Measurements from ENCODE around the gene FLT1. TPM values are rescaled to one million over a fixed set of nuclear protein-coding genes. Genes with fewer than 3 reads are reported as not detected.

Gene FLT1
- total RNA-seq, 1 experiment from 2014 or later, result not detected

DNA sequence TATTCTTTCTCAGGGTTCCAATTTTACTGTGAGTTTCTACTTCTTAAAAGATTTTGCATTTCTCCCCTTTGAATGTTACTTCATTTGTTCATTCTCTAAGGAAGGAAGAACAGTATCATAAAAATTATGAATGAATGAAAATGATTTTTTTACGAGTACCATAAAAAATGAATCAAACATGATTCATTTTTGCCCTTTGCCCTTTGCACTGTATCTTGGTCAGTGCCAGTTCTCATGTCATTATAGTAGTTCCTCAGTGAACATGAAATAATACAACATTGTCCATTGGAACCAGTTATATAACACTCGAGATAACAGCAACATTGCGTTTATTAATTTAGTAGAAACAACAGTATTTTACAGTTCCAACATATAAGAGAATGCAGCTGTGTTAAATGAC is 28.8 kb downstream of the FLT1 start:
- Histone ChIP-seq H3K9me2 (ENCODE audit: insufficient read depth) (no peaks in the 10 kb centered on the region), H3K4me1 (replicated peaks; ENCODE audit: insufficient read depth) (no peaks in the 10 kb centered on the region), H3K27me3 (ENCODE audit: insufficient read depth, low read depth) (peaks cover 66% of the 10 kb centered on the region), H3K36me3 (ENCODE audit: low read depth) (no peaks in the 10 kb centered on the region), H3K9me3 (ENCODE audit: insufficient read depth, low read depth) (peaks cover 5% of the 10 kb centered on the region; the same call in 1 of the 2 replicates), H3K4me2 (no peak overlapping the region), H3K4me3 (no peak overlapping the region), H2AFZ (no peak overlapping the region), H4K20me1 (ENCODE audit: insufficient read depth) (no peaks in the 10 kb centered on the region), H3F3A (ENCODE audit: insufficient read depth, low read depth) (no peaks in the 10 kb centered on the region), H3K79me2 (ENCODE audit: low read depth) (no peaks in the 10 kb centered on the region), H3K27ac (no peak overlapping the region)
- BruUV-seq (replicated peaks), result no TSS peak
- no peak for TF ChIP-seq EZH2 (IDR thresholded peaks at IDR 0.05; ENCODE audit: low read depth)
- TF ChIP-seq, protein P1, sequence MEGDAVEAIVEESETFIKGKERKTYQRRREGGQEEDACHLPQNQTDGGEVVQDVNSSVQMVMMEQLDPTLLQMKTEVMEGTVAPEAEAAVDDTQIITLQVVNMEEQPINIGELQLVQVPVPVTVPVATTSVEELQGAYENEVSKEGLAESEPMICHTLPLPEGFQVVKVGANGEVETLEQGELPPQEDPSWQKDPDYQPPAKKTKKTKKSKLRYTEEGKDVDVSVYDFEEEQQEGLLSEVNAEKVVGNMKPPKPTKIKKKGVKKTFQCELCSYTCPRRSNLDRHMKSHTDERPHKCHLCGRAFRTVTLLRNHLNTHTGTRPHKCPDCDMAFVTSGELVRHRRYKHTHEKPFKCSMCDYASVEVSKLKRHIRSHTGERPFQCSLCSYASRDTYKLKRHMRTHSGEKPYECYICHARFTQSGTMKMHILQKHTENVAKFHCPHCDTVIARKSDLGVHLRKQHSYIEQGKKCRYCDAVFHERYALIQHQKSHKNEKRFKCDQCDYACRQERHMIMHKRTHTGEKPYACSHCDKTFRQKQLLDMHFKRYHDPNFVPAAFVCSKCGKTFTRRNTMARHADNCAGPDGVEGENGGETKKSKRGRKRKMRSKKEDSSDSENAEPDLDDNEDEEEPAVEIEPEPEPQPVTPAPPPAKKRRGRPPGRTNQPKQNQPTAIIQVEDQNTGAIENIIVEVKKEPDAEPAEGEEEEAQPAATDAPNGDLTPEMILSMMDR (conservative IDR thresholded peaks at IDR 0.05), result no peak
- ChIA-PET POLR2A (ENCODE audit: unreplicated experiment) (no interaction called here), CTCF (no interaction called here)
- no peak for DNase-seq
- intact Hi-C loops (cut with micrococcal nuclease; ENCODE audit: unreplicated experiment), result no loop called here

DNA sequence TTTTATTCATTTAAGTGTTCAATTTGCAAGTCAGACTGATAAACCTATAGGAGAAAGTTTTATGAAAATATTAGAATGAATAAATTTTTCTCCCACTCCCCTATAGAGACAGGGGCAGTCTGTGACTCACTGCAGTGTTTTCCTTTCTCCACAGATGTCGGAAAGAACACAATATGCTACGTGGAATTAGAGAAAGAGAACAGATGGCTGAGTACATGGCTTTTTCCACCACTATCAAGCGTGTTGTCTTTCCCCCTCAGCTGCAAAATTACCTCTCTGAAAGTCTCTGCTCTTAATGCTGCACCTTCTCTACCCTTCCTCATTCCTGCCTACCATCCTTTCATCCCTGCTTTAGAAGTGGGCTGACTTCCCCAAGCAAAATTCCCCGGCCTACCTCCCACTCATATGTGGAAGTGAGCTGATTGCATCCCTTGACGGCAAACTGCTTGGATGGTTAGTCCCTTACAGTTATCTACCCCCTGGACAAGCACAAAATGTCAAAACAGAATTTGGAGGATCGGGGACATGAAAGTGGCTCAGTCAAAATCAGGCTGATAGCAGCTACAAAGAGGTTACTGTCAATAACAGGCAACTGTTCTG is 30.0 kb downstream of the FLT1 start:
- H3K4me3 ChIP-seq, result no peak overlapping the region
- no peaks in the 10 kb centered on the region for H4K20me1 ChIP-seq (ENCODE audit: insufficient read depth)
- peaks cover 70% of the 10 kb centered on the region for H3K27me3 ChIP-seq (ENCODE audit: insufficient read depth, low read depth)
- POLR2A ChIA-PET (ENCODE audit: unreplicated experiment), result no interaction called here
- no peaks in the 10 kb centered on the region for H3K4me1 ChIP-seq (replicated peaks; ENCODE audit: insufficient read depth)
- intact Hi-C loops (cut with micrococcal nuclease; ENCODE audit: unreplicated experiment), result no loop called here
- no TSS peak for BruUV-seq (replicated peaks)
- H3K79me2 ChIP-seq (ENCODE audit: low read depth), result no peaks in the 10 kb centered on the region
- no peaks in the 10 kb centered on the region for H3F3A ChIP-seq (ENCODE audit: insufficient read depth, low read depth)
- H3K27ac ChIP-seq, result no peak overlapping the region
- no peak for TF ChIP-seq EZH2 (IDR thresholded peaks at IDR 0.05; ENCODE audit: low read depth)
- TF ChIP-seq, protein P1 (conservative IDR thresholded peaks at IDR 0.05), result no peak
- CTCF ChIA-PET, result no interaction called here
- no peak overlapping the region for H3K4me2 ChIP-seq
- no peaks in the 10 kb centered on the region for H3K9me2 ChIP-seq (ENCODE audit: insufficient read depth)
- no peak for DNase-seq
- H3K9me3 ChIP-seq (ENCODE audit: insufficient read depth, low read depth), result peaks cover 5% of the 10 kb centered on the region; the same call in 1 of the 2 replicates
- no peaks in the 10 kb centered on the region for H3K36me3 ChIP-seq (ENCODE audit: low read depth)
- no peak overlapping the region for H2AFZ ChIP-seq

- Histone ChIP-seq H3K4me3 (no peak overlapping the region), H4K20me1 (ENCODE audit: insufficient read depth) (no peaks in the 10 kb centered on the region), H3K9me2 (ENCODE audit: insufficient read depth) (no peaks in the 10 kb centered on the region), H3K27me3 (ENCODE audit: insufficient read depth, low read depth) (peaks cover 74% of the 10 kb centered on the region), H3K36me3 (ENCODE audit: low read depth) (no peaks in the 10 kb centered on the region), H3F3A (ENCODE audit: insufficient read depth, low read depth) (no peaks in the 10 kb centered on the region), H3K4me2 (no peak overlapping the region), H3K4me1 (replicated peaks; ENCODE audit: insufficient read depth) (no peaks in the 10 kb centered on the region), H2AFZ (no peak overlapping the region), H3K79me2 (ENCODE audit: low read depth) (no peaks in the 10 kb centered on the region), H3K9me3 (ENCODE audit: insufficient read depth, low read depth) (peaks cover 5% of the 10 kb centered on the region; the same call in 1 of the 2 replicates), H3K27ac (no peak overlapping the region)
- TF ChIP-seq, protein P1 (conservative IDR thresholded peaks at IDR 0.05), result no peak
- TF ChIP-seq EZH2 (IDR thresholded peaks at IDR 0.05; ENCODE audit: low read depth), result no peak
- intact Hi-C loops (cut with micrococcal nuclease; ENCODE audit: unreplicated experiment), result no loop called here
- CTCF ChIA-PET, result no interaction called here
- no TSS peak for BruUV-seq (replicated peaks)
- POLR2A ChIA-PET (ENCODE audit: unreplicated experiment), result no interaction called here
- DNase-seq, result no peak
These were observed 31.4 kb downstream of the FLT1 start for GRCh38 chr13:28463481-28463880.
